Muscle layer of colon (tissue), 2 donors: ENCODE data around the gene KIR2DL3.
"Not testable (repeated sequence)": the region's sequence is repeated elsewhere in the genome, so short reads cannot be mapped to it uniquely, and the experiment has no call there.

ENCODE experiments used
- H3K27ac ChIP-seq: one replicate; pipeline ENCODE4 v1.7.0; 2013; ENCODE audit warnings: low read depth, mild to moderate bottlenecking, low read length, moderate library complexity
- H3K27me3 ChIP-seq, 2 donors: one replicate each; pipeline ENCODE4 v1.7.0; 2013; ENCODE audit warnings: low read length in 2 of 2, mild to moderate bottlenecking in 2 of 2; ENCODE audit not compliant: insufficient read depth in 2 of 2, control insufficient read depth in 1 of 2
- H3K36me3 ChIP-seq: one replicate; pipeline ENCODE4 v1.7.0; 2013; ENCODE audit warnings: mild to moderate bottlenecking, low read length; ENCODE audit not compliant: insufficient read depth
- H3K4me1 ChIP-seq: one replicate; pipeline ENCODE4 v1.7.0; 2013; ENCODE audit warnings: mild to moderate bottlenecking, low read length; ENCODE audit not compliant: insufficient read depth
- H3K4me3 ChIP-seq, 2 donors: one replicate each; pipeline ENCODE4 v1.7.0; 2013; ENCODE audit warnings: low read length in 2 of 2, low read depth in 1 of 2, mild to moderate bottlenecking in 1 of 2, moderate library complexity in 1 of 2
- H3K9ac ChIP-seq: one replicate; pipeline ENCODE4 v1.7.0; 2013; ENCODE audit warnings: low read length
- H3K9me3 ChIP-seq: one replicate; pipeline ENCODE4 v1.7.0; 2013; ENCODE audit warnings: mild to moderate bottlenecking, low read length
- donor health status: abdominal sarcoma.
- donor health status: Adenocarcinoma of cecum.

Gene KIR2DL3

GRCh38 chr19:54747614-54748322, 9.5 kb downstream of the KIR2DL3 start:
- H3K36me3 ChIP-seq, H3K9ac ChIP-seq, H3K27ac ChIP-seq, H3K4me1 ChIP-seq, H3K9me3 ChIP-seq, H3K27me3 ChIP-seq, H3K4me3 ChIP-seq: not testable (repeated sequence)

- H3K9me3 ChIP-seq, H3K4me3 ChIP-seq, H3K27ac ChIP-seq, H3K9ac ChIP-seq, H3K27me3 ChIP-seq, H3K36me3 ChIP-seq, H3K4me1 ChIP-seq: not testable (repeated sequence)
Observed at GRCh38 chr19:54750276-54750675, 12.0 kb downstream of the KIR2DL3 start.

GRCh38 chr19:54756204-54757110, 18.1 kb downstream of the KIR2DL3 start:
- H3K9ac ChIP-seq, H3K4me3 ChIP-seq, H3K9me3 ChIP-seq, H3K36me3 ChIP-seq, H3K27me3 ChIP-seq, H3K27ac ChIP-seq, H3K4me1 ChIP-seq: not testable (repeated sequence)

- H3K9ac ChIP-seq, H3K4me3 ChIP-seq, H3K27me3 ChIP-seq, H3K27ac ChIP-seq, H3K36me3 ChIP-seq, H3K4me1 ChIP-seq, H3K9me3 ChIP-seq: not testable (repeated sequence)
Observed at GRCh38 chr19:54758577-54758976, 20.3 kb downstream of the KIR2DL3 start.

GRCh38 chr19:54764219-54764618, 25.9 kb downstream of the KIR2DL3 start:
- H3K9ac ChIP-seq, H3K9me3 ChIP-seq, H3K27ac ChIP-seq, H3K27me3 ChIP-seq, H3K36me3 ChIP-seq, H3K4me3 ChIP-seq, H3K4me1 ChIP-seq: not testable (repeated sequence)

GRCh38 chr19:54766464-54766863, 28.2 kb downstream of the KIR2DL3 start:
- not testable (repeated sequence) for H3K27ac ChIP-seq, H3K4me1 ChIP-seq, H3K36me3 ChIP-seq, H3K27me3 ChIP-seq, H3K9me3 ChIP-seq, H3K4me3 ChIP-seq, H3K9ac ChIP-seq

- not testable (repeated sequence) for H3K9me3 ChIP-seq, H3K4me3 ChIP-seq, H3K27me3 ChIP-seq, H3K27ac ChIP-seq, H3K4me1 ChIP-seq, H3K36me3 ChIP-seq, H3K9ac ChIP-seq
Observed at GRCh38 chr19:54769646-54770045, 31.3 kb downstream of the KIR2DL3 start, which contains the start of gene KIR2DL1. Gene KIR2DL1, plus strand, starts transcription at chr19:54769793. Its CDS starts 58 bp downstream, at chr19:54769851.

GRCh38 chr19:54770511-54770910, 32.2 kb downstream of the KIR2DL3 start:
- not testable (repeated sequence) for H3K4me1 ChIP-seq, H3K9ac ChIP-seq, H3K4me3 ChIP-seq, H3K9me3 ChIP-seq, H3K27me3 ChIP-seq, H3K27ac ChIP-seq, H3K36me3 ChIP-seq

- H3K27ac ChIP-seq, H3K36me3 ChIP-seq, H3K9ac ChIP-seq: not testable (repeated sequence)
Observed at GRCh38 chr19:54771018-54771960, 33.0 kb downstream of the KIR2DL3 start.

GRCh38 chr19:54772666-54773065, 34.4 kb downstream of the KIR2DL3 start:
- not testable (repeated sequence) for H3K9me3 ChIP-seq, H3K4me1 ChIP-seq, H3K27me3 ChIP-seq, H3K4me3 ChIP-seq, H3K27ac ChIP-seq, H3K9ac ChIP-seq, H3K36me3 ChIP-seq

More at GRCh38 chr19:54771018-54771960, 33.0 kb downstream of the KIR2DL3 start:
- not testable (repeated sequence) for H3K4me3 ChIP-seq, H3K9me3 ChIP-seq, H3K27me3 ChIP-seq, H3K4me1 ChIP-seq

- not testable (repeated sequence) for H3K9ac ChIP-seq, H3K27me3 ChIP-seq, H3K4me3 ChIP-seq, H3K27ac ChIP-seq, H3K36me3 ChIP-seq, H3K4me1 ChIP-seq, H3K9me3 ChIP-seq
Observed at GRCh38 chr19:54775095-54775815, 36.9 kb downstream of the KIR2DL3 start.
